ENCODE results near the gene AGBL4. TPM values are rescaled to one million over a fixed set of nuclear protein-coding genes. Genes with fewer than 3 reads are reported as not detected.

The AGBL4 gene
- total and polyA plus RNA-seq, 11 donors: 0.40 to 1.4 (median 0.54) TPM; not detected in 3

DNA sequence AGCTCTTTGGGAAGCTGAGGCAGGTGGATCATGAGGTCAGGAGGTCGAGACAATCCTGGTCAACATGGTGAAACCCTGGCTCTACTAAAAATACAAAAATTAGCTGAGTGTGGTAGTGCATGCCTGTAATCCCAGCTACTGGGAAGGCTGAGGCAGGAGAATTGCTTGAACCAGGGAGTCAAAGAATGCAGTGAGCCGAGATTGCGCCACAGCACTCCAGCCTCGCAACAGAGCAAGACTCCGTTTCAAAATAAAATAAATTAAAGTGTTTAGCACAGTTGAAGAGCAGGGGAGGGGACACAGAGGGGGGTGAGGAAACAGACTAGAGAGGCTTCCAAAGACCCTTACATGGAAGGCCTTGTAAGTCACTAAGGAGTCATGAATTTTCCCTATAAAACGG, 1420.5 kb downstream of the AGBL4 start:
- 80 to 90% (median 86%) methylated on average over 6 of the region's 6 CpGs for WGBS, 4 donors
- H3K27ac ChIP-seq: no peak overlapping the region
- H3K36me3 ChIP-seq: no peaks in the 10 kb centered on the region
- intact Hi-C loops (cut with DNase I): no loop called here
- no peak overlapping the region for H3K4me3 ChIP-seq
- no peak for TF ChIP-seq POLR2A (IDR thresholded peaks at IDR 0.05)
- TF ChIP-seq, protein P1, sequence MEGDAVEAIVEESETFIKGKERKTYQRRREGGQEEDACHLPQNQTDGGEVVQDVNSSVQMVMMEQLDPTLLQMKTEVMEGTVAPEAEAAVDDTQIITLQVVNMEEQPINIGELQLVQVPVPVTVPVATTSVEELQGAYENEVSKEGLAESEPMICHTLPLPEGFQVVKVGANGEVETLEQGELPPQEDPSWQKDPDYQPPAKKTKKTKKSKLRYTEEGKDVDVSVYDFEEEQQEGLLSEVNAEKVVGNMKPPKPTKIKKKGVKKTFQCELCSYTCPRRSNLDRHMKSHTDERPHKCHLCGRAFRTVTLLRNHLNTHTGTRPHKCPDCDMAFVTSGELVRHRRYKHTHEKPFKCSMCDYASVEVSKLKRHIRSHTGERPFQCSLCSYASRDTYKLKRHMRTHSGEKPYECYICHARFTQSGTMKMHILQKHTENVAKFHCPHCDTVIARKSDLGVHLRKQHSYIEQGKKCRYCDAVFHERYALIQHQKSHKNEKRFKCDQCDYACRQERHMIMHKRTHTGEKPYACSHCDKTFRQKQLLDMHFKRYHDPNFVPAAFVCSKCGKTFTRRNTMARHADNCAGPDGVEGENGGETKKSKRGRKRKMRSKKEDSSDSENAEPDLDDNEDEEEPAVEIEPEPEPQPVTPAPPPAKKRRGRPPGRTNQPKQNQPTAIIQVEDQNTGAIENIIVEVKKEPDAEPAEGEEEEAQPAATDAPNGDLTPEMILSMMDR (IDR thresholded peaks at IDR 0.05): no peak
- no peaks in the 10 kb centered on the region for H3K9me3 ChIP-seq
- DNase-seq (no peak), ATAC-seq (no peak)
- no peaks in the 10 kb centered on the region for H3K4me1 ChIP-seq
- H3K27me3 ChIP-seq: no peaks in the 10 kb centered on the region

DNA sequence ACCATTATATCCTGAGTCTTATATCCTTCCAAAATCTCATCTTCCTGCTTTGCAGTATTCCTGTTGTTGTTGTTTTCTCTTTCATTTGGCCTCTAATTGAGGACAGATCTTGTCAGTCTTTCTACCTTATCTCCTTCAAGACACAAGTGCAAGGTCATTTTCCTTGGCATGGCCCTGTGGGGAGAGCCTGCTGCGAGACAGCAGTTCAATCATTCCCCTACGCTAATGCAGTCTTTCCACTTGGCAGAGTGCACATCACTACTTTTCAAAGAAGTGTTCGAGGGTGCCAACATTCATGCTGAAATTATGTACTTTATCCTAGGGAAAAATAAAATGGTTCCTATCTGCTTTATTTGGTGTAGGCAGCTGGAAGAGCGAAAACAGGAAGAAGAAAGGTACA, 1421.4 kb downstream of the AGBL4 start:
- no peaks in the 10 kb centered on the region for H3K27me3 ChIP-seq
- no peak for ATAC-seq
- WGBS, 4 donors: 80 to 86% (median 83%) methylated on average over 4 of the region's 4 CpGs

DNA sequence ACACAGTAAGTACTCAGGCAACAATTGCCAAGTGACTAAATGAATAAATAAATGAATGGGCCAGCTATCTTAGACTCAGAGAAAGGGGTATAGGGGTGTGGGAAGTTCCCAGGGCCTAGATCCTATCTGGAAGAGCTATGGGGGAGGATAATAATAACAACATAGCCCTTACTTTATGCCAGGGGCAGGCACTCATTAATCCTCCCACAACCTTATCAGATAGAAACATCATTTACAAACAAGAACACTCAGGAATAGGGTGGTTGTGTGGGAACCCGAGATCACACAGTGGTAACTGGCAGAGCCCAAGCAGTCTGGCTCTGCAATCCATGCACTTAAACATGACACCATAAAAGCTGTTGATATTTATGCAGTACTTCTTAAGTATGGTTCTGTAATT, 1423.6 kb downstream of the AGBL4 start:
- WGBS, 4 donors: 71 to 86% (median 74%) methylated on average over 1 of the region's 1 CpG
- intact Hi-C loops (cut with DNase I): no loop called here

More for the DNA sequence above, 1421.4 kb downstream of the AGBL4 start:
- Histone ChIP-seq H3K9me3 (no peaks in the 10 kb centered on the region), H3K27ac (no peak overlapping the region), H3K4me3 (no peak overlapping the region), H3K36me3 (no peaks in the 10 kb centered on the region), H3K4me1 (no peaks in the 10 kb centered on the region)
- TF ChIP-seq, protein P1 (IDR thresholded peaks at IDR 0.05): no peak
- no peak for TF ChIP-seq POLR2A (IDR thresholded peaks at IDR 0.05)
- intact Hi-C loops (cut with DNase I): no loop called here
- no peak for DNase-seq

DNA sequence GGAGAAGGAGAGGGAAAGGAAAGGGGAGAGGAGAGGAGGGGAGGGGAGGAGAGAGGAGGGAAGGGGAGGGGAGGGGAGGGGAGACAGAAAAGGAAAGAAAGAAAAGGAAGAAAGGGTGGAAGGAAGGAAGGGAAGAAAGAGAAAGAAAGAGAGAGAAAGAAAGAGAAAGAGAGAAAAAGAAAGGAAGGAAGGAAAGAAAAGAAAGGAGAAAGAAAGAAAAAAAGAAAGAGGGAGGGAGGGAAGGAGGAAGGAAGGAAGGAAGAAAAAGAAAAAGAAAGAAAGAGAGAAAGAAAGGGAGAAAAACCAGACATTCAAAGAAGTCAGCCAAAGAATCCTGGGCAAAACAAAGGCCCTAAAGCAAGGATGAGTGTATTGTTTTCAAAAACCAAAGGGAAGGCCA, 1426.1 kb downstream of the AGBL4 start:
- H3K36me3 ChIP-seq: no peaks in the 10 kb centered on the region
- no peaks in the 10 kb centered on the region for H3K27me3 ChIP-seq
- DNase-seq (no peak), ATAC-seq (no peak)
- intact Hi-C loops (cut with DNase I): loop anchor here in 1 of 10 donors (10.0 kb wide), 1 partner anchor 1467 kb away; no protein-coding TSS in a partner anchor
- H3K9me3 ChIP-seq: no peaks in the 10 kb centered on the region
- no peak overlapping the region for H3K27ac ChIP-seq
- no peak overlapping the region for H3K4me3 ChIP-seq
- no peak for TF ChIP-seq POLR2A (IDR thresholded peaks at IDR 0.05)
- TF ChIP-seq, protein P1 (IDR thresholded peaks at IDR 0.05): no peak
- no peaks in the 10 kb centered on the region for H3K4me1 ChIP-seq

More for the DNA sequence above, 1423.6 kb downstream of the AGBL4 start:
- no peak for TF ChIP-seq POLR2A (IDR thresholded peaks at IDR 0.05)
- TF ChIP-seq, protein P1 (IDR thresholded peaks at IDR 0.05): no peak
- ATAC-seq (no peak), DNase-seq (no peak)
- no peak overlapping the region for H3K27ac ChIP-seq
- H3K27me3 ChIP-seq: no peaks in the 10 kb centered on the region
- no peaks in the 10 kb centered on the region for H3K9me3 ChIP-seq
- no peaks in the 10 kb centered on the region for H3K36me3 ChIP-seq
- H3K4me1 ChIP-seq: no peaks in the 10 kb centered on the region
- H3K4me3 ChIP-seq: no peak overlapping the region

All from heart left ventricle (tissue), 16 donors.